Tibial artery (tissue), 4 donors: ENCODE data around the gene PIK3AP1.
"Not testable (repeated sequence)": the region's sequence is repeated elsewhere in the genome, so short reads cannot be mapped to it uniquely, and the experiment has no call there.

Experiments
- DNase-seq, 2 donors: peaks; one replicate each; pipeline ENCODE4 v3.0.0-alpha.2; 2019
- H3K27ac ChIP-seq, 2 donors: fragments of 200-600 bp; sonication (generic) in 1 of 2; 1 replicate in 1 of 2; 2 replicates in 1 of 2; pipeline ENCODE4 v1.5.1; 2018 to 2019; ENCODE audit warnings: mild to moderate bottlenecking in 1 of 2
- H3K27me3 ChIP-seq, 2 donors: fragments of 200-600 bp; sonication (generic) in 1 of 2; one replicate each; pipeline versions ENCODE4 v1.5.1 to v1.6.0; 2016 to 2019
- H3K36me3 ChIP-seq, 3 donors: fragments of 200-600 bp; sonication (generic) in 2 of 3; one replicate each; pipeline ENCODE4 v1.5.1; 2016 to 2019; ENCODE audit warnings: mild to moderate bottlenecking in 2 of 3
- H3K4me1 ChIP-seq, 4 donors: fragments of 200-600 bp; sonication (generic) in 2 of 4; 1 replicate in 3 of 4; 2 replicates in 1 of 4; pipeline ENCODE4 v1.5.1; 2016 to 2019
- H3K4me3 ChIP-seq, 2 donors: fragments of 200-600 bp; sonication (generic) in 1 of 2; 1 replicate in 1 of 2; 2 replicates in 1 of 2; pipeline ENCODE4 v1.5.1; 2018 to 2019; ENCODE audit warnings: mild to moderate bottlenecking in 2 of 2
- H3K9me3 ChIP-seq, 3 donors: fragments of 200-600 bp; sonication (generic) in 1 of 3; one replicate each; pipeline ENCODE4 v1.5.1; 2016 to 2019
- intact Hi-C: fragments of 100-400 bp; cut with DNase I; formaldehyde crosslinking; loops from one replicate; pipeline ENCODE4 v1.15.0; 2023; ENCODE audit warnings: low total_unique reads
- TF ChIP-seq, protein P1 (sequence below), 2 experiments: fragments of 200-600 bp in 1 of 2; fragments of 450-650 bp in 1 of 2; IDR thresholded peaks; one replicate each; pipeline ENCODE4 v1.5.1; 2017 to 2019; ENCODE audit warnings: antibody characterized with exemption in 2 of 2, mild to moderate bottlenecking in 1 of 2, moderate library complexity in 1 of 2

The PIK3AP1 gene

DNA sequence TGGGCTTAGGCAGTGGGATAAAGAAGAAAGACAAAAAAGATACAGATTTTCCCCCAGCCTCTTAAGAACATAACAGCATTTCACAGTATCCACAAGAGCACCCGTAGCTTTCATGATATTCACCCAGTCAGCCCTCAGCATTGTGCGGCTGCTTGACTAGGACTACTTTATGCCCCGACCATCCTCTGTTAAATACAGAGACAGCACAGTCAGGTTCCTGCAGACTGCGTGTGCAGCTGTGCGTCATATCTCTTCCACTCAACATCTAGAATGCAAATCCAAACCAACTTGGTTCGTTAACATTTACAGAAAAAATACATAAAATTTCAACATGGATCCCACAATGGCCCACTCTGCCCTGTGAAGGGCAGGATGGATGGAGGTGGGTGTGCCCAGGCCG is 33.8 kb downstream of the PIK3AP1 start:
- H3K9me3 ChIP-seq = no peaks in the 10 kb centered on the region
- intact Hi-C loops = no loop called here
- TF ChIP-seq, protein P1, sequence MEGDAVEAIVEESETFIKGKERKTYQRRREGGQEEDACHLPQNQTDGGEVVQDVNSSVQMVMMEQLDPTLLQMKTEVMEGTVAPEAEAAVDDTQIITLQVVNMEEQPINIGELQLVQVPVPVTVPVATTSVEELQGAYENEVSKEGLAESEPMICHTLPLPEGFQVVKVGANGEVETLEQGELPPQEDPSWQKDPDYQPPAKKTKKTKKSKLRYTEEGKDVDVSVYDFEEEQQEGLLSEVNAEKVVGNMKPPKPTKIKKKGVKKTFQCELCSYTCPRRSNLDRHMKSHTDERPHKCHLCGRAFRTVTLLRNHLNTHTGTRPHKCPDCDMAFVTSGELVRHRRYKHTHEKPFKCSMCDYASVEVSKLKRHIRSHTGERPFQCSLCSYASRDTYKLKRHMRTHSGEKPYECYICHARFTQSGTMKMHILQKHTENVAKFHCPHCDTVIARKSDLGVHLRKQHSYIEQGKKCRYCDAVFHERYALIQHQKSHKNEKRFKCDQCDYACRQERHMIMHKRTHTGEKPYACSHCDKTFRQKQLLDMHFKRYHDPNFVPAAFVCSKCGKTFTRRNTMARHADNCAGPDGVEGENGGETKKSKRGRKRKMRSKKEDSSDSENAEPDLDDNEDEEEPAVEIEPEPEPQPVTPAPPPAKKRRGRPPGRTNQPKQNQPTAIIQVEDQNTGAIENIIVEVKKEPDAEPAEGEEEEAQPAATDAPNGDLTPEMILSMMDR (IDR thresholded peaks at IDR 0.05) = no peak
- DNase-seq = no peak
- peaks cover 0 to 4% of the 10 kb centered on the region in 2 donors for H3K27me3 ChIP-seq
- no peak overlapping the region for H3K4me3 ChIP-seq
- H3K27ac ChIP-seq = no peak overlapping the region
- H3K4me1 ChIP-seq = no peaks in the 10 kb centered on the region
- H3K36me3 ChIP-seq = no peaks in the 10 kb centered on the region

DNA sequence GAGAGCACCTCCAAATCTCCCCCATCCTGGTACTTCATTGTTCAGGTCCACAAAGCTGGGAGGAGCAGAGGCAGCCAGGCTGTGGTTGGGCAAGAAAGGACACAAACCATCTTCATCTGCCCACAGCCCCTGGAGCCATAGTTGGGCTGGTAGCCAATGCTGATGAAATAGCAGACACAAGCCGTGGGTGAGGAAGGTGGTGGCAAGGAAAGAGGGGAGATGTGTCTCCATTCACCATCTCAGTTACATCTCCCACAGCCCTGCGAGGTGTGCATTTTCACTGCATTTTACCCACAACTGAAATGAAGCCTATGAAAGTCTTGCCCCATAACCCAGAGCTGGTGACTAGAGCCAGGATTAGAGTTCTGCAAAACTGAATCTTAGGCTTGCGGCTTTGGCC is 35.0 kb downstream of the PIK3AP1 start:
- intact Hi-C loops = no loop called here
- H3K36me3 ChIP-seq = no peaks in the 10 kb centered on the region
- H3K27ac ChIP-seq = no peak overlapping the region
- no peaks in the 10 kb centered on the region for H3K9me3 ChIP-seq
- H3K27me3 ChIP-seq = peaks cover 0 to 8% of the 10 kb centered on the region in 2 donors
- no peak for DNase-seq
- H3K4me1 ChIP-seq = no peaks in the 10 kb centered on the region
- H3K4me3 ChIP-seq = no peak overlapping the region
- TF ChIP-seq, protein P1 (IDR thresholded peaks at IDR 0.05) = no peak

- Histone ChIP-seq H3K4me3 (no peak overlapping the region), H3K4me1 (no peaks in the 10 kb centered on the region), H3K9me3 (no peaks in the 10 kb centered on the region), H3K27ac (no peak overlapping the region), H3K27me3 (peaks cover 0 to 8% of the 10 kb centered on the region in 2 donors), H3K36me3 (no peaks in the 10 kb centered on the region)
- intact Hi-C loops = no loop called here
- TF ChIP-seq, protein P1 (IDR thresholded peaks at IDR 0.05) = no peak
- DNase-seq = no peak
Measured at GRCh38 chr10:96684826-96685225, 35.5 kb downstream of the PIK3AP1 start.

- H3K36me3 ChIP-seq = no peaks in the 10 kb centered on the region
- no peak overlapping the region for H3K27ac ChIP-seq
- no peak for DNase-seq
- H3K9me3 ChIP-seq = no peaks in the 10 kb centered on the region
- no peaks in the 10 kb centered on the region for H3K4me1 ChIP-seq
- intact Hi-C loops = no loop called here
- H3K27me3 ChIP-seq = peaks cover 0 to 8% of the 10 kb centered on the region in 2 donors
- TF ChIP-seq, protein P1 (IDR thresholded peaks at IDR 0.05) = no peak
- no peak overlapping the region for H3K4me3 ChIP-seq
Measured at GRCh38 chr10:96683710-96684109, 36.6 kb downstream of the PIK3AP1 start.

DNA sequence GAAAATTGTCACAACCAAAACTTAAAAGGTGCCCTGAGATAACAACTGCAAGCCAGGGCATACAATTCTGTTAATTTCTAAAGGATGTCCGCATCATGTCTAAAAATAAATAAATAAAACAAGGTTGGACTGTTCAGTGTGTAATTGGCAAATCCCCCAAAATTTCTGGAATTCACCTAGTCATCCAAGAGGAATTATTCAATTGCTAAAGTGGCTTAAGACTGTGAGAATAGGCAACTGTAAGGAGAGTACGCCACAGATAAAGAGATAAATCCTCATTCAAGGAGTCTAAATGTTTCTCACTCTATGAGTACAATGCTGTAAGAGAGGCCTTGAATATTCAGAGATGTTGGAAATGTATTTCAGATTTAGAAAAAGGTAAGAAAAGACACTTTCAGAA is 37.2 kb downstream of the PIK3AP1 start:
- H3K9me3 ChIP-seq = no peaks in the 10 kb centered on the region
- H3K27ac ChIP-seq = no peak overlapping the region
- DNase-seq = no peak
- no peak overlapping the region for H3K4me3 ChIP-seq
- H3K36me3 ChIP-seq = no peaks in the 10 kb centered on the region
- H3K27me3 ChIP-seq = peaks cover 0 to 8% of the 10 kb centered on the region in 2 donors
- intact Hi-C loops = no loop called here
- TF ChIP-seq, protein P1 (IDR thresholded peaks at IDR 0.05) = no peak
- no peaks in the 10 kb centered on the region for H3K4me1 ChIP-seq

DNA sequence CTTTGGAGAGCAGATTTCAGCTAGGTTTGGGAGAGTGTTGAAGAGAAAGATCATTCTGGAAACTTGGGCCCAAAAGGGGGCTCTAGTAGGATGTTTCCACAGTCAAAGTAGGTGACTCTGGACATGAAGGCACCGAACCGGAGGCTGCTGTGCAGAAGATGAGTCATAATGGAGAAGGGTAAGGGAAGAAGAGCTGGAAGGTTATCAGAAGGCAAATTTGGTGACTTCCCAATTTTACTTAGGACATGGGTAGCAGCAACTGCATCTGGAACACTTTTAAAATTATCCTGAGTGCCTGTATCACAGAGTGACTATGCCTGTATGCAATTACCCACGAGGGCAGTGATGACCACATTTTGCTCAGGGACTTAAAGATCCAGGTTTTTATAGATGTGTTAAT is 38.8 kb downstream of the PIK3AP1 start:
- peaks cover 0 to 8% of the 10 kb centered on the region in 2 donors for H3K27me3 ChIP-seq
- TF ChIP-seq, protein P1 (IDR thresholded peaks at IDR 0.05) = no peak
- no peaks in the 10 kb centered on the region for H3K9me3 ChIP-seq
- H3K4me1 ChIP-seq = no peaks in the 10 kb centered on the region
- no peak for DNase-seq
- no peaks in the 10 kb centered on the region for H3K36me3 ChIP-seq
- H3K27ac ChIP-seq = no peak overlapping the region
- intact Hi-C loops = no loop called here
- no peak overlapping the region for H3K4me3 ChIP-seq

GRCh38 chr10:96680463-96680862 is 39.9 kb downstream of the PIK3AP1 start:
- H3K4me3 ChIP-seq, H3K36me3 ChIP-seq, DNase-seq, intact Hi-C loops, H3K4me1 ChIP-seq, H3K9me3 ChIP-seq, H3K27me3 ChIP-seq, H3K27ac ChIP-seq: not testable (repeated sequence)
